GM19099 (cell line): ENCODE results near the gene GNPAT.

Source experiments
- POLR2A ChIP-seq: IDR thresholded peaks from 3 replicates; pipeline ENCODE4 v1.6.1; 2011; ENCODE audit warnings: low read depth; ENCODE audit not compliant: insufficient read length; ENCODE audit errors: extremely low read depth

The GNPAT gene

DNA sequence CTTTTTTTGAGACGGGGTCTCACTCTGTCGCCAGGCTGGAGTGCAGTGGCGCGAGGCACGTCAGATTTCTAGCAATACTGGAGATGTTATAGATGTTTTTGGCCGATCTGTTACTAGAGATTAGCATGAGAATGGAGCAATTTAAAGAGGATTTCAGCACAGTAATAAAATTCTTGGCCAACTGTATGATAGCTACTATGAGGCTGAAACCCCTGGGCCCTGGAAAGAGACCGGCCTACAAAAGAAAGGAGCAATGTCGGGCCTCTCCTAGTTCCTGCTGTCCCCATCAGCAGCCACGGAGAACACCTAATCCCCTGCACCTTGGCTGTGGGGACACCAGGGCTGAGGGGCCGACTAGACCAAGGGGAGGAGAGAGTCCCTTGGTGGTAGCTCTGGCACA is 9.5 kb upstream of the GNPAT start:
- no peak for TF ChIP-seq POLR2A

DNA sequence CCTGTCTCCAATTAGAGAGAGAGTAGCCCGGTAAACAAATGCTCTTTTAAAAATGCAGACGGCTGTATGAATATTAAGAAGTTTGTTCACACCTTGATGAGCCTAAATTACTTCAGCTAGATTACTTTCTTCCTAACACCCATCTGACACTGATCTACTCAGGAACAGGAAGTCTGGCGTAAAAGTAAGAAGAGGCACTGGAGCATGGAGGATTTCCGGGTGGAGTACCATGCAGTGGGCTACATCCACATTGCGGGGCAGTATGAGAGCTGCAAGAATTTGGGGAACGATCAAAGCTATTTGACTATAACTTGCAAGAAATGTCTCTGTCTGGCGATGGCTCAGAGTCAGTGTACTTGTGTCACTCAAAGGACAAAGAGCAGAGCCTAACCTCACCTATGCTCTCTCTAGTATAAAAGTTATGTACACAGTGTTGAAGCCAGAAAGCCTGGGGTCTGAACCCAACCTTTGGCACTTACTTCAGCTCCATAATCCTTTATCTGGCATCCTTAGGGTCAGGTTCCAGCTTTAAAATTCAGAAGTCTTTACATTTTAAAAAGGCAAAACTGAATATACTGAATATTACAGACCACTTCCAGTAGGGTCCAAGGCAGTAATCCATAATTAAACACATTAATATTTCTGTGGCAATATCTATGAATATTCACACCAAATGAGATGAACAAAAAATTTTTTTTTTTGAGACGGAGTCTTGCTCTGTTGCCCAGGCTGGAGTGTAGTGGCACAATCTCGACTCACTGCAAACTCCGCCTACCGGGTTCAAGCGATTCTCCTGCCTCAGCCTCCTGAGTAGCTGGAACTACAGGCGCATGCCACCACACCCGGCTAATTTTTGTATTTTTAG is 7.9 kb upstream of the GNPAT start:
- no peak for TF ChIP-seq POLR2A

DNA sequence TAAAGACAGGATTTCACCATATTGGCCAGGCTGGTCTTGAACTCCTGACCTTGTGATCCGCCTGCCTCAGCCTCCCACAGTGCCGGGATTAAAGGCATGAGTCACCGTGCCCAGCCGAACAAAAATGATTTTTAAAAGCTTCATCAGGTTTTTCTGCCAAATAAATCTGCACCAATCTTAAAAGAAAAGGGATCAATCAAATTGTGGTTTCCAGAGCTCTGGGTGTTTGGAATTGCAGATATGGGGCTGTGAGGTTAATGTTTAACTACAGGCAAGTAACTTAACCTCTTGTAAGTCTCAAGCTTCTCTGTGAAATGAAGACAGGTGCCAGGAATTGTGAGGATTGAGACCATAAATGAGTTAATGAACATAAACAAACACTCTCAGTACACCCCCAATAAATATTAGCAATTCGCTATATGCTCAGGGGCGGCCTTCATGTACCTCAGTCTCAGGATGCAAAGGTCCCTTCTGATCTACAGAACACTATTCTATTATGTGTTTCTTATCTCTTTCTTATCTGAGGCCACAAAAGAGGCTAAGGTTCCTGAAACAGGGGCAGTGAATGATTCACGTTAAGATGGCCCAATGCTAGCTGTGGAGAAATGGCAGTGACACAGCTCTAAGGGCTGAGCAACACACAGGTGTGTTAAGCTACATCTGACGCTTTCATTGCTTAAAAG is 7.1 kb upstream of the GNPAT start:
- no peak for TF ChIP-seq POLR2A

DNA sequence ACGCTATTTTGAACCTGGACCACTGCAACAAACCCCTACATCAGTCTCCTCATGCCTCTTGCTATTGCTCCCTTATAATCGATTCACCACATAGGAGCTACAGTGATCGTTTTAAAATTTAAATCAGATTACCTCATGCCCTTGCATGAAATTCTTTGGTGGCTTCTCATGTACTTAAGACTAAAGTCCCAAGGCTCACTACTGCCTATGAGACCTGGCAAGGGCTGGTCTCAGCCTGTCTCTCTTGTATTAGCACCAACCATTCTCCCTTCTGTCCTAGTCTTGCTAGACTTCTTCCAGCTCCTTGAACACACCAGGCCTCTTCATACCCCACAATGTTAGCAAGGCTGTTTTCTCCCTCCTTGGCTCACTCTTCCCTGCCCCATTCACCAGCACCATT is 6.5 kb upstream of the GNPAT start:
- no peak for TF ChIP-seq POLR2A

DNA sequence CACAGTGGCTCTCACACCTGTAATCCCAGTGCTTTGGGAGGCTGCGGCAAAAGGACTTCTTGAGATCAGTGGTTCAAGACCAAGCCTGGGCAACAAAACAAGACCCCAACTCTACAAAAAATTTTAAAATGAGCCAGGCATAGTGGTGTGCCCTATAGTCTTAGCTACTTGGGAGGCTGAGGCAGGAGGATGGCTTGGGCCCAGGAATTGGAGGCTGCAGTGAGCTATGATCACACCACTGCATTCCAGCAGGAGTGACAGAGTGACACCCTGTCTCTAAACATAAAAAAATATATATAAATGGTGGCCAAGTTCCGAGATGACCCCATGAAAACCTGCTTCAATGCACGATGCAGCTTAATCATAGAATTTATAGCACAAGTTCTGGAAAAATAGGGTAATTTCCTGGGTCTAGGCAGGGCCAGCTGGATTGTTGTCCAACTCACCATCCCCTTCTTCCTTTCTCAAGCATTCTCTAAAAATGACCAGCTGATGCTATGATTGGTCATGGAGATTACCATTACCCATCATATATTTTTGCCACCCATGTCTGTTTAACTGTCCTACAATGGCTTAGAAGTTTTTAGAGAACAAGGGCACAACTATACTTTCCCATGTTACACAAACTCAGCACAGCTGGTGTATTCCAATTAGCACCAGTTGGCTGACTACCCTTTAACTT is 5.3 kb upstream of the GNPAT start:
- no peak for TF ChIP-seq POLR2A

DNA sequence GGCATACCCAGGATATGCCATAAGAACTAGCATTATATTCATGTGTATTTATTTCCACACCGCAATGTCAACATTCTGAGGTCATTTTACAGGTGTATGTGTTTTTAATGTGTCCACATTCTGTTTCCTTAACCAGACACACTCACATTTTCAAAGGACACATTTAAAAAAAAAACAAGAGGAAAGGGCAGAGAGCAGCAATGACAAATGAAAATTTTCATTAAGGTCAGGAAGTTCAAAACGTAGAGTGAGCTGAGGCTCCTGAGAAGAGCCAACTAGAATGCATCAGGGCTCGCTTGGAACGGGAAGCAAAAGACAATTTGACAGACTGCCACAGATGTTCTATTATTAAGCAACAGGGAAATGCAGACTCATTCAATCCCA is 4.8 kb upstream of the GNPAT start:
- TF ChIP-seq POLR2A = no peak

DNA sequence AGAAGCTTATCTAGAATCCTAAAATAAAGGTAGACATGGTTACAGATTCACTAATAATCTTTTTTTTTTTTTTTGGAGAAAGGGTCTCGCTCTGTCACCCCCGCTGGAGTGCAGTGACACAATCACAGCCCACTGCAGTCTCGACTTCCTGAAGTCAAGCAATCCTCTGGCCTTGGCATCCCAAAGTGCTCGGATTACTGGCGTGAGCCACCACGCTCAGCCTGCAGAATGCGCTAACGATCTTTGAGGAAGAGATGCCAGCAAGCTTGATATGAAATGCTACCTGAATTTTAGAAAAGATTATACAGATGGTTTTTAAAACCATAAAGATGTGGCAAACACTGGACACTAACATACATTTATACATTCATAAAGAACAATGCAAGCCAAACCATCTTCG is 4.1 kb upstream of the GNPAT start:
- TF ChIP-seq POLR2A = no peak

DNA sequence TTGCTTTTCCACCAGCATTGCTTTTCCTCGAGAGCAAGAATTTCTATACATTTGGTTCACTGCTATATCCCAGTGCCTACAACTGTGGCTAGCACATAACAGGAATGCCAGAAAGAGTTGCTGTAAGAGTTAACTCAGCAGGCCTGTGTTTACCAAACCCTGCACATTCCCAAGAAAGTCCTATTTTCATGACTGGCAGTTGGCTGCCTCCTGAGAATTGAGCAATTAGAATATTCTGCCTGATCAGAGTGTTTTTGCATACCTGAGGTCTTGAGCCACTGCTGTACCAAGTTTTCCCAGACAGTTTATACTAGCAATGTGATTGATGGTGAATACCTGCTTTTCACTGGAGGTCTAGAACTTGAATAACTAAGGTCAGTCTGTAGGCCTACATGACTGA is 2.7 kb upstream of the GNPAT start:
- TF ChIP-seq POLR2A = no peak

DNA sequence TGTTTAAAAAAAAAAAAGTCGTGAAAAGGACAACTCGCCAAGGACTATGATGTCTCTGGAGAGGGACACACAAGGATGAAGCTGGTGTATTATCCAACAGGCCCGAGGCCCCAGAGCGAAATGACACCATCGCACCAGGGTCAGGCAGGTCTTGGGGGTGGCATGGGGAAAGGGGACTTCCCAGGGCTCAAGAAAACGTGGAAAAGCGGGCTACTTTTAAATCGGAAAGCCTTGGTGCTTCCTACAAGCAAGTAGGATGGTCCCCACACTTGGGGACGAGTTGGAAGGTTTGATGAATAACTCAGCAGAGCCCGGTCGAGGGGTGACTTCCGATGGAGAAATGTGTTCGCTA is 505 bp upstream of the GNPAT start:
- TF ChIP-seq POLR2A = no peak

DNA sequence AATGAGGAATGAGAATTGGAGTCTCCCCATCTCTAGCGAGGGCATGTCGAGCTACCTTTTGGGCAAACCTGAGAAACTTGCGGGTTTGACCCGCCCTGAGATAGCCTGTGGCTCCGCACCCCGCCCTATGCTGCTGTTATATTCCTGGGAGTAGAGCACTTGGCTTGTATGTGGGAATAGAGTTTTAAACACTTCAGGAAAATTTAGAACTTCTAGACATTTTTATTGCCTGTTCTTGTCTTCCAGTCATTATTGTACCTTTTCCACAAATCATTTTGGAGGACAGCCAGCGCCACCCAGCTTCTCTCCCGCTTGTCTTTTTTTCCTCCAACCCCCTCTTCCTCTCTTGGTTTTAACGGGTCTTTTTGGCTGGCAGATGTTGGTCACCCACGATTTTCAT is 738 bp downstream of the GNPAT start:
- no peak for TF ChIP-seq POLR2A

DNA sequence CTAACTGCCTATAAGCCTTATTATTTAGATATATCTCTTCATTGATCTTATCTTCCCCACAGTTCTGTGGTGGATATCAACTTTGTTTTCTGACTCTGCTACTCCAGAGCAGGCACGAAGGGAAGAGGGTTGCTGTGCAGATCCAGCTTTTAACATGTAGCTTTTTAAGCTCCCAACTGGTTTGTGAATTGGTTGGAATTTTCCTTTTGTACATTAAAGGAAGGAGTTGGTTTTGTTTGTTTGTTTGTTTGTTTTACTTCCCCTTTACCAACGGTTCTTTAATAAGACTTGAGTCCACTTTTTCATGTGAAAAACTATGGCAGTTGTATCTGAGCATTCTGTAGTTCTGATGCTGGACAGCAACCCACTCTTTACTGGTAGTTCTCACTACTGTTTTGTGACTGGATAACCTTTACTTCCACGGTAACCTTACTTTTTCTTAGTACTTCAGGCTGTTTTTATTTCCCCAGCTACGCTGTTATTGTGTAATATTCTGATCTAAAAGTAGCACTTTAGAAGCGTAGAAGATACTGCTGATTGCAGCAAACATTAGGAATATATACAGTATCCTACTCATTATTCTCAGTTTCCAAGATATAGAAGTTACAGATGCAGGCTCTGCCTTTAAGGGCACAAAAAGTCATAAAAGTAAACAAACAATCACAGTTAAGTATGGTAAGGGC is 1.6 kb downstream of the GNPAT start:
- no peak for TF ChIP-seq POLR2A

DNA sequence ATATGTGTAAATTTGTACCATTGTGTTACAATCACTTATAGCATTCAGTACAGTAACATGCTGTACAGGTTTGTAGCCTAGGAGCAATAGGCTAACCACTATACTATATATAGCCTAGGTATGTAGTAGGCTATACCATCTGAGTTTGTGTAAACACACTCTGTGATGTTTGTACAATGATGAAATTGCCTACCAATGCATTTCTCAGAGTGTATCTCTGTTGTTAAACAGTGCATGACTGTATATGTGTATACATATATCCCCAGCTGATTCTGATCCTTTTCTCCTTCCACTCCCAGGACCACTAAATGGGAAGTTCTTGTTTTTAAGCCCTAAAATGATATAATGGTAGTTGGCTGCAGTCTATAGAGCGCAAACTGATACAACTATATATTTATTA is 7.8 kb downstream of the GNPAT start:
- no peak for TF ChIP-seq POLR2A

DNA sequence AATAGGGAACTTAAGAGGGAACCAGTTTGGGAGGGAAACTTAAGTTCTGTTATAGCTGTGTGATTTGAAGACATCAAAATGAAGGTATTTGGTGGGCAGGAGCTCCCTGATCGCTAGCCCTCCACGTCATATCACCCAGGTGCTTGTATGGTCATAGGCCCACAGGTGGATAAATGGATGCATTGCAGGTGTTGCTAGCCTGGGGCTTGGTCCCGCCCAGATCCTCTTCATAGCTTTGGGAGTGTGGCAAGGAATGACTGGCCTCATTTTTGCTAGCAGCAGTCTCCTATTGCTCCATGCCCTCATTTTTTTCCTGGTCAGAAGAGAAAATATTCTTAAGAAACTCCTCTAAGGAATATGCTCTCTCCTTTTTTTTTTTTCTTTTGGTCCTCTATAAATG is 11.3 kb downstream of the GNPAT start:
- no peak for TF ChIP-seq POLR2A

DNA sequence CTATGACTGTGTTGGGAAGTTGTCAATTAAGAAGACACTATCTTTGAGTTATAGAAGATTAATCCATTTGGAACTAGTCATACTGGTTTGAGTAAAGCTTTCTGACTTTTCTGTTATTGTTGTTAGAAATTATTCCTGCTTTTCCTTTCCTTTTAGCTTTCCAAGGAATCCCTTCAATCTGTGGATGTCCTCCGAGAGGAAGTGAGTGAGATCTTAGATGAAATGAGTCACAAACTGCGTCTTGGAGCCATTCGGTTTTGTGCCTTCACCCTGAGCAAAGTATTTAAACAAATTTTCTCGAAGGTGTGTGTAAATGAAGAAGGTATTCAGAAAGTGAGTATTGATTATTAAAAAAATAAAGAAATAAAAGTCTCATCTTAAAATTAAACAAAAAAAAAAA is 19.3 kb downstream of the GNPAT start:
- TF ChIP-seq POLR2A = no peak

DNA sequence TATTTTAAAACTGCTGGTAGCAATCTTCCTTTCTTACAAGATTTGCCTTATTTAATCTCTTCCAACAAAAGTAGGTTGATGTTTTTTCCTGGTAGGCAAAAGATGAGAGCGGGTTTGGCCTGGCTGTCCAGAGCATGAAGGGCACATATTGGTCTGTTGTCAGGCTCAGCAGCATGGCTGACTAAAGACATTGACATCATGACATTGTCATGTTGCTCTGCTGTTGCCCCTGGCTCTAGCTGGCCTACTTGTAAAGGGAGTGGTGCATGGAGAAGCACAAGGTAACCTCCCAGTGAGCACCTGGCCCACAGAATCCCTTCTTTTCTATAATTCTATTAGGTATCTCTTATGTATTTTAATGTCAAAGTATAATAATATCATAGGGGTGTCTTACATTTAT is 23.6 kb downstream of the GNPAT start:
- no peak for TF ChIP-seq POLR2A

DNA sequence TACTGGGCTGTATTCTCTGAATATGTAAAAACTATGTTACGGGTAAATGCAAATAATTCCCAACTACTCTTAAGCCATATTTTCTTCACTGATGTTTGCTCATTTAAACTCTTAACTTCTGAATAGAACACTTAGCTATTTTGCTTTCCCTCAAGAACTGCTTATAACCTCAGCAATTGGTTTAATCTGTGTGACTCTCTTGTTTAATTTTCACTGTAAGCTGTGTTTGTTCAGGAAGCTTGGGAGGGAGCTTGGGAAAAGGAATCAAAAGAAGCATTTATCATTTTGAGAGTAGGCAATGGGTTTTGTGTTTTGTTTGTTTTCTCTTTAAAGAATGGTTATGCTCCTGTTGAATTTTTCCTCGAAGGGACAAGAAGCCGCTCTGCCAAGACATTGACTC is 24.4 kb downstream of the GNPAT start:
- TF ChIP-seq POLR2A = no peak

DNA sequence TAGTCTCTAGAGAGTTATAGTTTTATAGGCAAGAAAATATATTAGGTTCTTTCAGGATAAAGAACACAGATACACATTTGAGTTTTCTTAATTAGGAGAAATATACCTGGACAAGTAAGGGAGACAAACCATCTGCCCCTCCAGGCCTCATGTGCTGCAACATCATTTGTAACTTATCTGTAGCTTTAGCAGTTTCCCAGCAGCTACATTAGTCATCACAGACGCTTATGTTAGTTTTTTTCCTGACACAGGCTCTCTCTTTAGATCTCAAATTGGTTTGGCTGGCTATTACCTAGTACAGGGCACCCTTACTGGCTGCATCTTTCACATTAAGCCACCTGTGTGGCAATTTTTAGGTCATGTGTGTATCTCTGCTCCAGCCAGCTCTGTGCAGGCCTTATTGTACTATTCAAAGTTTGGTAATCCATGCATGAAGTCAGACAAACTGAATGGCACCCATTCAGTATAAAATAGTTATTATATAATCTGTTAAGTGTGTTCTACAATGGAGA is 25.9 kb downstream of the GNPAT start:
- no peak for TF ChIP-seq POLR2A
